HG03460 (cell line): Measurements from ENCODE around the gene PRKAB2.
"Not testable (repeated sequence)": the region's sequence is repeated elsewhere in the genome, so short reads cannot be mapped to it uniquely, and the experiment has no call there.

ENCODE experiments used
- ATAC-seq: cut with Tn5 transposase; IDR thresholded peaks from one replicate; pipeline ENCODE4 v1.9.1; 2021; ENCODE audit not compliant: unreplicated experiment

Gene PRKAB2

DNA sequence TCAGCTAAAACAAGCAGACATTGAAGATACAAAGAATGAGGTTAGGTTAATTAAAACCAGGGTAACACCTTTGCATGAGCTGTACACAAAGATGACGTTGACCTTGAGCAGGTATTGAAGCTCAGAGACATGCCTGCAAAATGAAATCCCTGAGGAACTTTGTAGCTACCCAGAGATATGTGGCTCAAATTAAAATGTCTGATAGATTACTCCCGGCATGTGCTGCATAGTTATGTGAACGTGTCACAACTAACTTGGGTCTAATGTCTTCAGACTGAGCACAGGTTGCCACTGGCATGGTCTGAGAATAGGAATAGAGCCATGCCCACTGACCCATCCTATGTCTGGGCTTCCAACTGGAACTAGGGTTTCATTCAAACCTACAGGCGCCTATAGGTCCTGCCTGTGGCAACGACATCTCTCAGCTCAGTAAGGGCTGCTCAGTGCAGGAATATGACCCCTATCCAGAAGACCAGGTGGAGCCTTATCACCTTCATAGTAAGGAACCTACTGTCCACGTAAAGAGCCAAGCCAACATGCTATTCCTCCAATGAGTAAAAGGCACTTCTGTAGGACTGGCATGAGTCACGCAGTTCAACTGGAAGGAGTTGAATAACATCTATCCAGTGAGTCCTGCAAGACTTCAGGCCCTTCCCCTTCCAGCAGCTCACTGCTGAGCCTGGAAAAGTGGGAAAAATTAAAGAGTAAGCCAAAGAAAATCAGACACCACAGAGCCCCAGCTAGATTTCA, 60.7 kb downstream of the PRKAB2 start:
- ATAC-seq = no peak

DNA sequence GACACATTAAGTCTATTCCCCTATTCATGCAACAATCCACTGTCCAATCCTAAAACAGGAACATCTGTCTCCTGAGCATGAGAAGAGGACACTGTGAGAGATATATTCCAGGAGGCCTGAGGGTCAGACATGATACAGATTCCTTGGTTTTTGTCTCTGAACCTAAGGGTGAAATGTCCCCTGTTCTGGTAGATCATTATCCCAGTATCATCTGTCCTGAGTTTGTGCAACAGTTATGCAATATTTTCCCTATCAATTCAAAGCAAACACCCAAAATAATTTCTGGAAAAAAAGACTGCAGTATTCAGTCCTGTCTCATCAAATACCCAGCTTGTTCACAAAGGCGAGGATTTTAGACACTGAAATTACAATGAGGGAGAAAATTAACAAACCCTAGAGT, 61.4 kb downstream of the PRKAB2 start:
- ATAC-seq = no peak

DNA sequence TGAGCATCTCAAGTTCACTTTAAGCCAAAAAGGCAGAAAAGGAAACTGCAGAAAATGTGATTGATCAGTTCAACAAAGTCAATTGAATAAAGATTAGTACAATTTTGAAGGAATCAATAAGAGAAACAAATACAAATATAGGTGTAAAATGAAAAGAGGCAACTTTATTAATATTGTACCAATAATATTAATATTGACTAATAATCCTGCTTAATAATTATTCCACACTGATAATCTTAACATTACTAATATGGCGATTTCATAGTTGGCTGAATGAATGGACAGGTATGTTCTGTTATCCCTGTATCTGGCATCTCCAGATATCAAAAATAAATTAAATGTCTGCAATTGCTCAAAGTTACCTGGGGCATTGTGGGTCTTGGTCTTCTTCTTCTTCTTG, 61.8 kb downstream of the PRKAB2 start:
- no peak for ATAC-seq

DNA sequence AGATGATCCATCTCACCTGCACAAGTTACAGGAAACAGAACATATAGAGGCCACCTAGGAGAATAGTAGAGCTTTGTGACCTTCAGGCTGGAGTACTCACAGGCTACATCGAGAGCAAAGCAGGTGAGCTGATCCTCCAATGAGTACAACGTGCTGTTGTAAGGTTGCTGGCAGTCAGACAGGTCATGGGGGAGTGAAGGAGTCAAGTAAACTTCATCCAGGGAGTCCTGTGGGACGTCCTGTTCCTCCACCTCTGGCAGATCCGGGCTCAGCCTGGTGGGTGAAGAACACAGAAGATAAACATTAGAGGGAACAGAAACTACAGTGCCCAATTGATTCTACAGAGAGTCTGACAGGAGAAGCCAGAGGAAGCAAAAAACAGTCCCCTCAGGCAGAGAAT, 62.5 kb downstream of the PRKAB2 start:
- no peak for ATAC-seq

DNA sequence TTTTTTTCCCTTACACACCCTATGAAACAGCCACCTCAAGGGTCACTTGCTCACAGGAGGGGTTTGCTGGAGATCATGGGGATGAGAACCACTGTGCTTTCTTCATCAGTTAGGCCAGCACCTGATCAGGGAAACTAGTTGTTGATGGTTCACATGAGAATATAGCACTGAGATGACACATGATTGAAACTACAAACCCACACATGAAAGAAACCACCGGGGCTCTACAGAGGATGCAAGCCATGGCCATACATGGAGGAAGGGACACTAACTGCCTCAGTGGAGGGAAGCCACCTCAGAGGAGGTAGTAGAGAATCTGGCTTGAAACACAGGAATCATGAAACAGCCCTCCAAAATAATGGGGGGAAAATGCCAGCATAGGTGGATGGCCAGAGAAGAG, 63.2 kb downstream of the PRKAB2 start:
- ATAC-seq = no peak

DNA sequence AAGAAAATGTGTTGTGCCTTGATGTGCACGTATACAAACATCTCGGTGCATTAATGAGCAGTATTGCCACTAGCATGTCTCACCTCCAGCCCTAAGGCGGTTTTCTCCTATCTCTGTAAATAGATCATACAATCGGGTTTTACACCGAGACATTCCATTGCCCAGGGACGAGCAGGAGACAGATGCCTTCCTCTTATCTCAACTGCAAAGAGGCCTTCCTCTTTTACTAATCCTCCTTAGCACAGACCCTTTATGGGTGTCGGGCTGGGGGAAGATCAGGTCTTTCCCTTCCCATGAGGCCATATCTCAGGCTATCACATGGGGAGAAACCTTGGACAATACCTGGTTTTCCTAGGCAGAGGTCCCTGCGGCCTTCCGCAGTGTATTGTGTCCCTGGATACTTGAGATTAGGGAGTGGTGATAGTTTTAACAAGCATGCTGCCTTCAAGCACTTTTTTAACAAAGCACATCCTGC, 65.8 kb downstream of the PRKAB2 start:
- ATAC-seq = not testable (repeated sequence)

DNA sequence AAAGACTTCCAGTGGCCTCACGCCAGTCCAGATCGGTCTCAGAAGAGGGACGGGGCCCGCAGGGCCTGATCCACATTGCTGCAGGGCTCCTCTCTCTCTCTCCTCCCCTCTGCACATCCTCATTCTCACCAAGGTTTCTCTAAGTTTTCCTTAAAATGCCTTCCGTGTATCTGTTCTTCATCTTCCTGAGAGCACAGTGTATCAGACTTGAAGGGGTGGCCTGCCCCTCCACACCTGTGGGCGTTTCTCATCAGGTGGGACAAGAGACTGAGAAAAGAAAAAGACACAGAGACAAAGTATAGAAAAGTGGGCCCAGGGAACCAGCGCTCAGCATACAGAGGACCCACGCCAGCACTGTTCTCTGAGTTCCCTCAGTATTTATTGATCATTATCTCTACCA, 66.4 kb downstream of the PRKAB2 start:
- no peak for ATAC-seq
